GM12878 (cell line): ENCODE measurements around the gene IFITM1. TPM values are rescaled to one million over a fixed set of nuclear protein-coding genes. Genes with fewer than 3 reads are reported as not detected.
A peak's percentile ranks its signal among the peaks of the same experiment; 100 is the strongest.

Experiments used
- ASH2L ChIP-seq: fragments of 300-600, 200-600 bp; sonication (generic); IDR thresholded peaks from 2 replicates; pipeline ENCODE4 v1.6.1; 2017; ENCODE audit warnings: low read depth, mild to moderate bottlenecking, borderline replicate concordance
- ATF3 ChIP-seq: IDR thresholded peaks from 2 replicates; pipeline ENCODE4 v1.6.1; 2011; ENCODE audit warnings: low read depth, mild to moderate bottlenecking, low read length, moderate library complexity, borderline replicate concordance; ENCODE audit errors: extremely low read depth
- CBFB ChIP-seq: IDR thresholded peaks from 2 replicates; pipeline ENCODE4 v1.6.1; 2016; ENCODE audit warnings: antibody characterized with exemption, low read depth
- E2F4 ChIP-seq: IDR thresholded peaks from 2 replicates; pipeline ENCODE4 v1.6.1; 2012; ENCODE audit warnings: low read depth, low read length, improper control_type of control experiment
- FOXM1 ChIP-seq: IDR thresholded peaks from 2 replicates; pipeline ENCODE4 v1.6.1; 2012; ENCODE audit warnings: low read depth, mild to moderate bottlenecking, inconsistent platforms, low read length, moderate library complexity
- HCFC1 ChIP-seq: fragments of 150-350 bp; IDR thresholded peaks from 2 replicates; pipeline ENCODE4 v1.6.1; 2014; ENCODE audit warnings: low read length
- HDAC6 ChIP-seq: fragments of 200-600 bp; sonication (generic); IDR thresholded peaks from one replicate; pipeline ENCODE4 v1.8.0; 2017; ENCODE audit warnings: antibody characterized with exemption; ENCODE audit not compliant: unreplicated experiment
- IRF3 ChIP-seq: fragments of 450-650 bp; IDR thresholded peaks from 2 replicates; pipeline ENCODE4 v1.6.1; 2014; ENCODE audit warnings: mild to moderate bottlenecking
- MAX ChIP-seq: IDR thresholded peaks from 2 replicates; pipeline ENCODE4 v1.6.1; 2012; ENCODE audit warnings: low read depth, low read length, improper control_type of control experiment
- NR2C1 ChIP-seq: fragments of 450-650 bp; IDR thresholded peaks from 2 replicates; pipeline ENCODE4 v1.6.1; 2017; ENCODE audit warnings: antibody characterized with exemption, mild to moderate bottlenecking, moderate library complexity
- PKNOX1 ChIP-seq: fragments of 450-650 bp; IDR thresholded peaks from 2 replicates; pipeline ENCODE4 v1.6.1; 2016; ENCODE audit warnings: mild to moderate bottlenecking
- RAD21 ChIP-seq: IDR thresholded peaks from 2 replicates; pipeline ENCODE4 v1.6.1; 2011; ENCODE audit warnings: mild to moderate bottlenecking, low read depth, low read length, moderate library complexity; ENCODE audit not compliant: insufficient read depth
- RAD51 ChIP-seq: fragments of 450-650 bp; IDR thresholded peaks from 2 replicates; pipeline ENCODE4 v1.6.1; 2016; ENCODE audit warnings: moderate library complexity, mild to moderate bottlenecking, inconsistent platforms
- RB1 ChIP-seq: fragments of 450-650 bp; formaldehyde crosslinking; IDR thresholded peaks from 2 replicates; pipeline ENCODE4 v1.6.1; 2017; ENCODE audit warnings: mild to moderate bottlenecking, borderline replicate concordance
- RCOR1 ChIP-seq: conservative IDR thresholded peaks from 2 replicates; pipeline ENCODE4 v1.6.1; 2012; ENCODE audit warnings: low read depth, low read length, improper control_type of control experiment
- SKIL ChIP-seq: fragments of 450-650 bp; IDR thresholded peaks from 2 replicates; pipeline ENCODE4 v1.6.1; 2017; ENCODE audit warnings: mild to moderate bottlenecking, low read depth, inconsistent platforms; ENCODE audit not compliant: poor library complexity, severe bottlenecking
- SP1 ChIP-seq: IDR thresholded peaks from one replicate; pipeline ENCODE4 v1.6.1; 2011; ENCODE audit warnings: low read depth, low read length
- TBL1XR1 ChIP-seq: IDR thresholded peaks from 2 replicates; pipeline ENCODE4 v1.6.1; 2012; ENCODE audit warnings: low read depth, low read length, improper control_type of control experiment
- TCF12 ChIP-seq: IDR thresholded peaks from 2 replicates; pipeline ENCODE4 v1.6.1; 2011; ENCODE audit warnings: low read depth, mild to moderate bottlenecking, low read length
- ZNF274 ChIP-seq: IDR thresholded peaks from one replicate; pipeline ENCODE4 v1.8.0; 2011; ENCODE audit not compliant: insufficient read length, insufficient read depth
- polyA plus RNA-seq, 11 experiments: library from polyadenylated mRNA; depleted of rRNA in 4 of 11; unstranded in 6 of 11; stranded (reverse) in 5 of 11; fragments of >200 nt; fragmentation: Nextera tagmentation in 4 of 11; fragmentation: Illumina TruSeq in 1 of 11; extraction: Ambion mirVana in 4 of 11; extraction: Trizol in 1 of 11; gene quantifications; 1 replicate in 1 of 11; 2 replicates in 10 of 11; pipeline versions ENCODE4 v1.2.1 to v1.2.3, GENCODE V29; 2011 to 2016; ENCODE audit warnings: inconsistent platforms in 2 of 11, missing spikeins in 2 of 11, low read depth in 1 of 11
- total RNA-seq, 4 experiments: library from RNA; depleted of rRNA in 3 of 4; stranded (reverse); fragments of >200 nt in 3 of 4; fragmentation: Illumina TruSeq in 1 of 4; extraction: Trizol in 1 of 4; gene quantifications; 2 replicates each; pipeline versions ENCODE4 v1.2.1 to v1.2.3, GENCODE V29; 2013 to 2021

Gene IFITM1
- total and polyA plus RNA-seq, 10 of the 15 experiments (the other 5 are each of a cell fraction or from before 2014, with no cell fraction given) = 396 to 2,788 (median 607) TPM

GRCh38 chr11:269146-269890, 44.5 kb upstream of the IFITM1 start (continued):
- peak; percentile 94 for TF ChIP-seq PKNOX1
- no peak for TF ChIP-seq IRF3
- TF ChIP-seq CBFB = peak; percentile 66
- no peak for TF ChIP-seq RAD21
- 0 out of 2 replicates have a peak, but pooled peaks have one; percentile 82 for TF ChIP-seq RCOR1
- TF ChIP-seq ATF3 = peak; percentile 53; the same call in 1 of the 2 replicates
- peak; percentile 96 for TF ChIP-seq FOXM1
- no peak for TF ChIP-seq ZNF274
- TF ChIP-seq NR2C1 = no peak
- peak; percentile 94 for TF ChIP-seq TCF12
- TF ChIP-seq SP1 = peak; percentile 66
- no peak for TF ChIP-seq HCFC1
- no peak; the same call in 1 of the 2 replicates for TF ChIP-seq RB1
- peak; percentile 17; the same call in 1 of the 2 replicates for TF ChIP-seq MAX
- TF ChIP-seq RAD51 = peak; percentile 98
- TF ChIP-seq ASH2L = peak; percentile 70; the same call in 1 of the 2 replicates
- TF ChIP-seq TBL1XR1 = peak; percentile 71; the same call in 1 of the 2 replicates
- TF ChIP-seq SKIL = peak; percentile 96
- peak; percentile 54 for TF ChIP-seq HDAC6
- no peak for TF ChIP-seq E2F4
